GM23338 (cell line): ENCODE results near the gene RAB40B. TPM values are rescaled to one million over a fixed set of nuclear protein-coding genes. Genes with fewer than 3 reads are reported as not detected.

Experiments
- ATAC-seq: fragments of 200-7000 bp; cut with Tn5 transposase; 3 replicates; pipeline ENCODE4 v1.9.1; 2020
- DNase-seq: peaks from one replicate; pipeline ENCODE4 v3.0.0-alpha.2; 2015; ENCODE audit warnings: low spot score
- H2AFZ ChIP-seq: fragments of 200-600 bp; sonication (generic); 2 replicates; pipeline ENCODE4 v1.8.0; 2016; ENCODE audit warnings: antibody characterized with exemption, mild to moderate bottlenecking, moderate library complexity
- H3F3A ChIP-seq: fragments of 200-600 bp; sonication (generic); replicated peaks from 2 replicates; pipeline ENCODE4 v1.8.0; 2017; ENCODE audit warnings: antibody characterized with exemption, mixed run types, low read depth
- H3K27ac ChIP-seq: fragments of 200-600 bp; sonication (generic); 2 replicates; pipeline ENCODE4 v1.6.1; 2016; ENCODE audit warnings: low read depth
- H3K27me3 ChIP-seq: fragments of 200-600 bp; sonication (generic); 2 replicates; pipeline ENCODE4 v1.8.0; 2016; ENCODE audit warnings: mild to moderate bottlenecking, mixed run types, moderate library complexity; ENCODE audit not compliant: insufficient read depth
- H3K36me3 ChIP-seq: fragments of 200-600 bp; sonication (generic); 2 replicates; pipeline ENCODE4 v1.8.0; 2016; ENCODE audit warnings: mild to moderate bottlenecking; ENCODE audit not compliant: insufficient read depth
- H3K4me1 ChIP-seq: fragments of 200-600 bp; sonication (generic); 2 replicates; pipeline ENCODE4 v1.8.0; 2016; ENCODE audit warnings: mild to moderate bottlenecking, moderate library complexity; ENCODE audit not compliant: insufficient read depth
- H3K4me2 ChIP-seq: fragments of 200-600 bp; sonication (generic); 2 replicates; pipeline ENCODE4 v1.7.1; 2017; ENCODE audit warnings: mixed run types
- H3K4me3 ChIP-seq: fragments of 200-600 bp; sonication (generic); 2 replicates; pipeline ENCODE4 v1.6.1; 2016; ENCODE audit warnings: mixed run types
- H3K79me2 ChIP-seq: fragments of 200-600 bp; sonication (generic); replicated peaks from 2 replicates; pipeline ENCODE4 v1.8.0; 2017; ENCODE audit warnings: mild to moderate bottlenecking; ENCODE audit not compliant: insufficient read depth
- H3K9me2 ChIP-seq: fragments of 200-600 bp; sonication (generic); 2 replicates; pipeline ENCODE4 v1.8.0; 2017; ENCODE audit not compliant: insufficient read depth
- H4K20me1 ChIP-seq: fragments of 200-600 bp; sonication (generic); replicated peaks from 2 replicates; pipeline ENCODE4 v1.8.0; 2017; ENCODE audit warnings: mild to moderate bottlenecking; ENCODE audit not compliant: insufficient read depth
- H3K27ac Mint-ChIP-seq: 2 replicates; pipeline ENCODE4 v1.8.0; 2020; ENCODE audit warnings: inconsistent platforms, mild to moderate bottlenecking, moderate library complexity, mixed read lengths
- H3K27me3 Mint-ChIP-seq: 3 replicates; pipeline ENCODE4 v1.8.0; 2022; ENCODE audit warnings: low read depth, mild to moderate bottlenecking, moderate library complexity, mixed read lengths, inconsistent platforms; ENCODE audit not compliant: insufficient read depth, poor library complexity
- H3K36me3 Mint-ChIP-seq: 3 replicates; pipeline ENCODE4 v1.8.0; 2021; ENCODE audit warnings: low read depth, mild to moderate bottlenecking, inconsistent platforms, moderate library complexity, mixed read lengths
- H3K4me1 Mint-ChIP-seq: 3 replicates; pipeline ENCODE4 v1.8.0; 2020; ENCODE audit warnings: mild to moderate bottlenecking, inconsistent platforms, mixed read lengths
- H3K4me3 Mint-ChIP-seq: 3 replicates; pipeline ENCODE4 v1.8.0; 2021; ENCODE audit warnings: moderate library complexity, mild to moderate bottlenecking, inconsistent platforms, mixed read lengths
- H3K9me3 Mint-ChIP-seq: 3 replicates; pipeline ENCODE4 v1.8.0; 2020; ENCODE audit warnings: moderate library complexity, mild to moderate bottlenecking, inconsistent platforms, mixed read lengths
- CREB1 ChIP-seq: fragments of 250-450 bp; sonication (Bioruptor Pico); IDR thresholded peaks from 2 replicates; pipeline ENCODE4 v1.5.0; 2020; ENCODE audit warnings: low read depth, mild to moderate bottlenecking, moderate library complexity
- CTCF ChIP-seq, 2 experiments: fragments of 200-600 bp in 1 of 2; sonication (generic) in 1 of 2; conservative IDR thresholded peaks; 2 replicates each; pipeline versions ENCODE4 v1.5.1 to v1.6.1; 2016 to 2017; ENCODE audit warnings: antibody characterized with exemption in 2 of 2, low read depth in 2 of 2, mild to moderate bottlenecking in 2 of 2, moderate library complexity in 1 of 2
- ETS1 ChIP-seq: IDR thresholded peaks from 2 replicates; pipeline ENCODE4 v1.6.1; 2016; ENCODE audit warnings: antibody characterized with exemption
- EZH2 ChIP-seq: fragments of 200-600 bp; sonication (generic); IDR thresholded peaks from one replicate; pipeline ENCODE4 v1.8.0; 2017; ENCODE audit warnings: antibody characterized with exemption, mild to moderate bottlenecking, low read depth; ENCODE audit not compliant: unreplicated experiment
- JUNB ChIP-seq: IDR thresholded peaks from one replicate; pipeline ENCODE4 v1.6.1; 2016; ENCODE audit warnings: antibody characterized with exemption; ENCODE audit not compliant: unreplicated experiment
- NANOG ChIP-seq: IDR thresholded peaks from 2 replicates; pipeline ENCODE4 v1.6.1; 2016; ENCODE audit warnings: antibody characterized with exemption, borderline replicate concordance
- STAT1 ChIP-seq: IDR thresholded peaks from one replicate; pipeline ENCODE4 v1.6.1; 2016; ENCODE audit warnings: antibody characterized with exemption; ENCODE audit not compliant: unreplicated experiment
- ZNF331 ChIP-seq: fragments of 250-450 bp; sonication (Bioruptor Pico); IDR thresholded peaks from 2 replicates; pipeline ENCODE4 v1.5.0; 2020; ENCODE audit warnings: low read depth, mild to moderate bottlenecking, moderate library complexity
- ZNF462 ChIP-seq: fragments of 250-450 bp; sonication (Bioruptor Pico); IDR thresholded peaks from 2 replicates; pipeline ENCODE4 v1.5.0; 2020; ENCODE audit warnings: mild to moderate bottlenecking, moderate library complexity
- polyA plus RNA-seq: library from polyadenylated mRNA; unstranded; fragments of >200 nt; fragmentation: Nextera tagmentation; extraction: Ambion mirVana; gene quantifications from 2 replicates; pipeline ENCODE4 v1.2.1, GENCODE V29; 2016
- total RNA-seq: library from RNA; depleted of rRNA; stranded (reverse); fragments of >200 nt; shearing (Covaris generic); gene quantifications from 2 replicates; pipeline ENCODE4 v1.2.3, GENCODE V29; 2014

Gene RAB40B
- total and polyA plus RNA-seq, 2 experiments from 2014 or later = 4.2 to 5.2 TPM

GRCh38 chr17:82608816-82609215 is 89.7 kb downstream of the RAB40B start (continued):
- TF ChIP-seq CTCF (conservative IDR thresholded peaks at IDR 0.05; ENCODE audit: low read depth in 2 of 2) (no peak), ZNF462 (CRISPR knock-in tag) (no peak), ETS1 (no peak), CREB1 (CRISPR knock-in tag) (no peak)

GRCh38 chr17:82605939-82606600 is 92.4 kb downstream of the RAB40B start:
- H3K4me1 ChIP-seq = no peaks in the 10 kb centered on the region
- no peaks in the 10 kb centered on the region for H3K79me2 ChIP-seq
- H3K27ac ChIP-seq = no peak overlapping the region
- Mint-ChIP-seq H3K9me3 (peaks cover 9% of the 10 kb centered on the region; the same call in 2 of the 3 replicates), H3K27me3 (peaks cover 12% of the 10 kb centered on the region), H3K4me1 (peaks cover 6% of the 10 kb centered on the region; the same call in 2 of the 3 replicates), H3K36me3 (peaks cover 80% of the 10 kb centered on the region), H3K4me3 (no peak overlapping the region), H3K27ac (no peak overlapping the region)
- H3F3A ChIP-seq = peaks cover 9% of the 10 kb centered on the region; the same call in 1 of the 2 replicates
- H3K9me2 ChIP-seq = no peaks in the 10 kb centered on the region
- H3K36me3 ChIP-seq = peaks cover 28% of the 10 kb centered on the region
- no peak for DNase-seq
- H3K4me2 ChIP-seq = no peak overlapping the region
- H4K20me1 ChIP-seq = no peaks in the 10 kb centered on the region; the same call in 1 of the 2 replicates
- H2AFZ ChIP-seq = no peak overlapping the region
- no peak for ATAC-seq
- no peak overlapping the region for H3K4me3 ChIP-seq
- H3K27me3 ChIP-seq = no peaks in the 10 kb centered on the region
- no peak for TF ChIP-seq ETS1
- TF ChIP-seq JUNB = no peak
- no peak for TF ChIP-seq CREB1 (CRISPR knock-in tag)
- TF ChIP-seq EZH2 = no peak
- TF ChIP-seq STAT1 = no peak
- TF ChIP-seq ZNF331 (CRISPR knock-in tag) = no peak
- TF ChIP-seq CTCF (conservative IDR thresholded peaks at IDR 0.05; ENCODE audit: low read depth in 2 of 2) = no peak
- TF ChIP-seq NANOG = no peak
